Kidney epithelial cell (primary cell): ENCODE data around the gene ATP11A. TPM values are rescaled to one million over a fixed set of nuclear protein-coding genes. Genes with fewer than 3 reads are reported as not detected.

Experiments used
- DNase-seq: peaks from one replicate; pipeline ENCODE4 v3.0.0-alpha.2; 2010; ENCODE audit warnings: low read depth
- H3K27me3 ChIP-seq: 2 replicates; pipeline ENCODE4 v1.6.0; 2011; ENCODE audit warnings: low read length; ENCODE audit not compliant: control insufficient read depth, insufficient read depth
- H3K36me3 ChIP-seq: 2 replicates; pipeline ENCODE4 v1.5.1; 2011; ENCODE audit warnings: low read length; ENCODE audit not compliant: control insufficient read depth, insufficient read depth
- H3K4me3 ChIP-seq: 2 replicates; pipeline ENCODE4 v1.5.1; 2011; ENCODE audit warnings: low read depth, mild to moderate bottlenecking, control low read depth, low read length
- total RNA-seq: library from RNA; depleted of rRNA; stranded (reverse); fragments of >200 nt; gene quantifications from 2 replicates; pipeline ENCODE4 v1.2.3, GENCODE V29; 2015
- TF ChIP-seq, protein P1 (sequence below): IDR thresholded peaks from 2 replicates; pipeline ENCODE4 v1.5.1; 2011; ENCODE audit warnings: mild to moderate bottlenecking, moderate library complexity, low read length, control low read depth, inconsistent platforms; ENCODE audit not compliant: insufficient read depth, poor library complexity, severe bottlenecking

Gene ATP11A
- total RNA-seq, 1 donor from 2014 or later, result 31.5 TPM

DNA sequence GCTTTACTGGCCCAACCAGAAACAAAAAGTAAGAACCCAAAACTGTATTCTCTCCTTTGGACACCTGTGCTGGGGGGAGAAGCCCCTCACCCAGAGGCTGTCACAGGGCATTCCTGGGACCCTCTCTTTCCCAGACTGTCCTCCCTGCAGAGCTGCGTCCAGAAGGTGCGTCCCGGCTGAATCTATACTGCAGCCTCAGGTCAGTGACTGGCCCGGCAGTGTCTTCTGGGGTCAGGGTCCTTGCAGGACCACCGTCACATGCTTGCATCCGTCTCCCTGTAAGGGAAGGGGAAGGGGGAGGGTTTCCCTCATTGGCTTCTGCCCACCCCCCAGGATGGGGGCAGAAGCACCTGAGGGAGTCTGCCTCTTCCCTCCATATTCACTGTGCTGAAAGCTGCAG is 76.5 kb downstream of the ATP11A start:
- no peaks in the 10 kb centered on the region for H3K36me3 ChIP-seq
- no peak overlapping the region for H3K4me3 ChIP-seq
- DNase-seq, result no peak
- TF ChIP-seq, protein P1, sequence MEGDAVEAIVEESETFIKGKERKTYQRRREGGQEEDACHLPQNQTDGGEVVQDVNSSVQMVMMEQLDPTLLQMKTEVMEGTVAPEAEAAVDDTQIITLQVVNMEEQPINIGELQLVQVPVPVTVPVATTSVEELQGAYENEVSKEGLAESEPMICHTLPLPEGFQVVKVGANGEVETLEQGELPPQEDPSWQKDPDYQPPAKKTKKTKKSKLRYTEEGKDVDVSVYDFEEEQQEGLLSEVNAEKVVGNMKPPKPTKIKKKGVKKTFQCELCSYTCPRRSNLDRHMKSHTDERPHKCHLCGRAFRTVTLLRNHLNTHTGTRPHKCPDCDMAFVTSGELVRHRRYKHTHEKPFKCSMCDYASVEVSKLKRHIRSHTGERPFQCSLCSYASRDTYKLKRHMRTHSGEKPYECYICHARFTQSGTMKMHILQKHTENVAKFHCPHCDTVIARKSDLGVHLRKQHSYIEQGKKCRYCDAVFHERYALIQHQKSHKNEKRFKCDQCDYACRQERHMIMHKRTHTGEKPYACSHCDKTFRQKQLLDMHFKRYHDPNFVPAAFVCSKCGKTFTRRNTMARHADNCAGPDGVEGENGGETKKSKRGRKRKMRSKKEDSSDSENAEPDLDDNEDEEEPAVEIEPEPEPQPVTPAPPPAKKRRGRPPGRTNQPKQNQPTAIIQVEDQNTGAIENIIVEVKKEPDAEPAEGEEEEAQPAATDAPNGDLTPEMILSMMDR, result no peak
- H3K27me3 ChIP-seq, result no peaks in the 10 kb centered on the region

DNA sequence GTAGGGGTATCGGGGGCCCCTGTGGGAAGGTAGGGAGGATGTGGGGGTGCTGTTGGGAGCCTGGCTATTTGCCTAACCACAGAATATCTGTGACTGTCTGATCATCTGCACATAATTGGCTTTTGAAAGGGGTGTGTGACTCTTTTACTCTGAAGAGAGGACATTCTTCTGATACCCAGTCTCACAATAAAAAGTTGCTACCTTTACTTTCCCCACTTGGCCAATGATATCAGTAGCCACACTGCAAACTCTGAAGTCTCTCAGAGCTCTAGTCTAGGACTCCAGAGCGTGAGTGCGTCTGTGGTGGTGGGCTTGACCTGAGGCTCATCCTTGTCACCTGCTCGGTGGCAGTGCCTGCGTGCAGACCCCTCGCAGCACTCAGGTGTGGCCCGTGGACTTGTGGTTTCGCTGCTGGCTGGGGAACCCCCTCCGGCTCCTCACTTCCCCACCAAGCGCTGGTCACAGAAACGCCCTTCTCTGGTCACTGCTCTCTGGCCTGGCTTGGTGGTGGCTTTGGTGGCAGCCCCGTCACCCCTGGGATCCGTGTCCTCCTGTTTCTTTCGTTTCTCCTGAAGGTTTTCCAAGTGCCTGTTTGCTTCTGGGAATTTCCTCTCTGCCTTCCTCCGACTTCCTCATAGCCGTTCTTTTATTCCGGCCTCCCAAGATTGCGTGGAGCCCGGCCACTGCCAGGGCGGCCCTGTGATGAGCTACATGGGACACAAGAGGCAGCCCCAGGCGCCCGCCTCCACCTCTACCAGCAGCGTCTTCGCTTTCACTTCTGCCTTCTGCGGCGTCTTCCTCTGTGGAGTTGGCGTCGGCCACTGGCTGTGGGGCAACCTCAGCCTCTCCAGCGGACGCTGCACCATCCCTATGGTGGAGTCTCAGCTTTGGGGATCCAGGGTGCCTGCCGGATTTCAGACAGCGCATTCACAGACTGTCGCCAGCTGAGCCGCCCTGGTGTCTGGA is 78.0 kb downstream of the ATP11A start:
- H3K27me3 ChIP-seq, result no peaks in the 10 kb centered on the region
- TF ChIP-seq, protein P1, result no peak
- H3K4me3 ChIP-seq, result no peak overlapping the region
- no peaks in the 10 kb centered on the region for H3K36me3 ChIP-seq
- DNase-seq, result no peak

DNA sequence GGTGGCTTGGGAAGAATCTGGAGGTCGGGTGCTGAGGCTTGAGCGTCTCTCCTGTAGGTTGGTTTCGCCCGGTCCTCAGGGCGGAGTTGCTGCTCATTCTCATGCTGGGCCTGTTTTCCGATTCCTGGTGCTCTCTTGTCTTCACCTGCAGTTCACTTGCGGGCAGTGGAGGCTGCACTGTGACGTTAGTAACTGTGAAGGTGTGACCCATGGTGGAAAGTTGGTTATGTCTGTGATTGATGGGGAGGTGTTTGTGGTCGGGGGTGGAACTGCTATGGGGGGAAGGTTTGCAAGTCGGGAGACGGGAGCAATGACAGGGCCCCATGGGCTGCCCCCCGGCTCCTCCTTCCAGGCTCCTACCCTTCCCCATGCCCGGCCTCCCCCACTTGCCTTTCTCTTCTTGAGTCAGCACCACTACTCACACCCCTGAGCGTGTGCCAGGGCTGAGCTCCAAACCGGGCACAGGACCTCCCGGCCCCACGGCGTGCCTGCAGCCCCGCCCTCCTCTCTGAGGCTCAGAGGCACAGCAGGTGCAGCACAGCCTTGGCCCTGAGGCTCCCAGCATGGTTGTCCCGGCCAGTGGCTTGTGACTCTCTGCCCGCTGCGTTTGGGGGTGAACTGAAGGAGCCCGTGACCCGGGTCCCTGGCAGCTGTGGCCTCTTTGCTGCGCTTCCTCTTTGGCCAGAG is 79.1 kb downstream of the ATP11A start:
- TF ChIP-seq, protein P1, result no peak
- H3K4me3 ChIP-seq, result no peak overlapping the region
- no peaks in the 10 kb centered on the region for H3K36me3 ChIP-seq
- no peaks in the 10 kb centered on the region for H3K27me3 ChIP-seq
- no peak for DNase-seq

DNA sequence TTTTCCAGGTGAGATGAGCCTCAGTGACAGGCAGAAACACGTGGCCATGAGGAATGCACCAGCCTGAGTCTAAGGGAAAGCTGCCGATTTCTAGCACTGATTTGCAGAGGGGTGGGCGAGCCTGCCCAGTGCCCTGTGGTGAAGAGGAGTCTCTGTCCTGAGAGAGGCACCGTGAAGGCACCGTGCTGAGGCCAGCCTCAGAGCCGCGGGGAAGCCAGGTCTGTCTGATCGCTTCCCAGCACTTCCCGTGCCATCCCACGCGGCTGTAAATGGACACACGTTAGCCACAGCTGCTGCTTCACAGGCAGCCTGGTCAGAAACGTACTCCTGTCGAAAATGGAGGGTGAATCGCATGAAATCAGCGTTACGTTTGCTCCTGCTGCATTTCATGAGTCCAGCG is 79.8 kb downstream of the ATP11A start:
- TF ChIP-seq, protein P1, result no peak
- Histone ChIP-seq H3K27me3 (no peaks in the 10 kb centered on the region), H3K4me3 (no peak overlapping the region), H3K36me3 (no peaks in the 10 kb centered on the region)
- DNase-seq, result no peak

DNA sequence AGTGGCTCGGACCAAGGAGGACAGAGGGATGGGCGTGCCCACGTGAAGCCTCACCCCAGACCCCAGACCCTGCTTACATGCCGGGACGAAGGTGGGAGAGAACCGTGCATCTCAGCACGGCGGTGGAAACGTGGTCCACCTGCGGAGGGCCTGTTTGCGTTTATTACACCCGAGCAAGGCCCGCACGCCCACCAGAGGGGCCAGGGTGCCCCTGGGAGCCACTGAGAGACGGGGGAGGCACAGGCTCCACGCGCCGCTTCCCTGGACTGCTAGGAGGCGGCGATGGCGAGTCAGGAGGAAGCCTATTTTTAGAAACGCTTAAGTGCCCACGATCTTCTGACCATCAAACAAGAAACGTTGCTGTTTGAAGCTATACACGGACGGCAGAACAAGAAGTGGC is 80.7 kb downstream of the ATP11A start:
- no peak for DNase-seq
- H3K4me3 ChIP-seq, result no peak overlapping the region
- no peaks in the 10 kb centered on the region for H3K36me3 ChIP-seq

More for the DNA sequence above, 80.7 kb downstream of the ATP11A start:
- no peaks in the 10 kb centered on the region for H3K27me3 ChIP-seq
- TF ChIP-seq, protein P1, result no peak
